ENCODE measurements around the gene KRTCAP2.

Gene KRTCAP2

GRCh38 chr1:155134880-155135414 lies 38.2 kb downstream of the KRTCAP2 start:
- H3K79me2 ChIP-seq (ENCODE audit: low read length), result peaks cover 28% of the 10 kb centered on the region
- H4K20me1 ChIP-seq (ENCODE audit: insufficient read depth, low read length), result no peaks in the 10 kb centered on the region
- peak overlapping the region; percentile 78 for H3K4me3 ChIP-seq (ENCODE audit: low read length)
- H3K9ac ChIP-seq (ENCODE audit: low read length), result peak overlapping the region; percentile 74
- no peaks in the 10 kb centered on the region for H3K9me3 ChIP-seq (replicated peaks; ENCODE audit: insufficient read depth, low read length)
- H3F3A ChIP-seq (ENCODE audit: insufficient read depth, low read length), result peaks cover 28% of the 10 kb centered on the region
- no peak for TF ChIP-seq CTCF (IDR thresholded peaks at IDR 0.05; ENCODE audit: low read length)
- TF ChIP-seq EZH2 (optimal IDR thresholded peaks at IDR 0.05; ENCODE audit: low read depth, low read length), result no peak
- no peak for TF ChIP-seq EZH2phosphoT487 (IDR thresholded peaks at IDR 0.05; ENCODE audit: low read length)
- peak overlapping the region; percentile 93 for H3K4me2 ChIP-seq (ENCODE audit: low read depth, low read length)
- peak; percentile 69 for DNase-seq
- H2AFZ ChIP-seq (ENCODE audit: low read length), result peak overlapping the region; percentile 90
- H3K4me1 ChIP-seq (ENCODE audit: low read length), result peaks cover 22% of the 10 kb centered on the region
- peaks cover 15% of the 10 kb centered on the region for H3K27me3 ChIP-seq (replicated peaks; ENCODE audit: insufficient read depth, low read length)
- peak overlapping the region; percentile 65 for H3K27ac ChIP-seq (ENCODE audit: low read length)
- no peaks in the 10 kb centered on the region for H3K9me2 ChIP-seq (replicated peaks; ENCODE audit: insufficient read depth, low read length)
- no peaks in the 10 kb centered on the region for H3K36me3 ChIP-seq (replicated peaks; ENCODE audit: insufficient read depth, low read length)

- no peaks in the 10 kb centered on the region for H3K9me2 ChIP-seq (replicated peaks; ENCODE audit: insufficient read depth, low read length)
- TF ChIP-seq EZH2 (optimal IDR thresholded peaks at IDR 0.05; ENCODE audit: low read depth, low read length) (no peak), CTCF (IDR thresholded peaks at IDR 0.05; ENCODE audit: low read length) (no peak), EZH2phosphoT487 (IDR thresholded peaks at IDR 0.05; ENCODE audit: low read length) (no peak)
- H3K27me3 ChIP-seq (replicated peaks; ENCODE audit: insufficient read depth, low read length), result peaks cover 21% of the 10 kb centered on the region
- peak overlapping the region; percentile 65; the same call in 1 of the 2 replicates for H3K27ac ChIP-seq (ENCODE audit: low read length)
- peaks cover 22% of the 10 kb centered on the region for H3K79me2 ChIP-seq (ENCODE audit: low read length)
- DNase-seq, result no peak
- H4K20me1 ChIP-seq (ENCODE audit: insufficient read depth, low read length), result no peaks in the 10 kb centered on the region
- H3F3A ChIP-seq (ENCODE audit: insufficient read depth, low read length), result peaks cover 28% of the 10 kb centered on the region
- peaks cover 22% of the 10 kb centered on the region for H3K4me1 ChIP-seq (ENCODE audit: low read length)
- H3K9ac ChIP-seq (ENCODE audit: low read length), result no peak overlapping the region; the same call in 1 of the 2 replicates
- H3K9me3 ChIP-seq (replicated peaks; ENCODE audit: insufficient read depth, low read length), result no peaks in the 10 kb centered on the region
- no peak overlapping the region for H2AFZ ChIP-seq (ENCODE audit: low read length)
- no peak overlapping the region for H3K4me3 ChIP-seq (ENCODE audit: low read length)
- H3K4me2 ChIP-seq (ENCODE audit: low read depth, low read length), result peak overlapping the region; percentile 93
- H3K36me3 ChIP-seq (replicated peaks; ENCODE audit: insufficient read depth, low read length), result no peaks in the 10 kb centered on the region
These were observed 38.8 kb downstream of the KRTCAP2 start for GRCh38 chr1:155134322-155134721.

- no peak overlapping the region for H3K9ac ChIP-seq (ENCODE audit: low read length)
- H3K9me2 ChIP-seq (replicated peaks; ENCODE audit: insufficient read depth, low read length), result no peaks in the 10 kb centered on the region
- no peak for TF ChIP-seq EZH2 (optimal IDR thresholded peaks at IDR 0.05; ENCODE audit: low read depth, low read length)
- TF ChIP-seq CTCF (IDR thresholded peaks at IDR 0.05; ENCODE audit: low read length), result no peak
- TF ChIP-seq EZH2phosphoT487 (IDR thresholded peaks at IDR 0.05; ENCODE audit: low read length), result no peak
- H3K9me3 ChIP-seq (replicated peaks; ENCODE audit: insufficient read depth, low read length), result no peaks in the 10 kb centered on the region
- H3F3A ChIP-seq (ENCODE audit: insufficient read depth, low read length), result peaks cover 28% of the 10 kb centered on the region
- peaks cover 26% of the 10 kb centered on the region for H3K27me3 ChIP-seq (replicated peaks; ENCODE audit: insufficient read depth, low read length)
- H4K20me1 ChIP-seq (ENCODE audit: insufficient read depth, low read length), result no peaks in the 10 kb centered on the region
- no peak overlapping the region for H3K27ac ChIP-seq (ENCODE audit: low read length)
- DNase-seq, result no peak
- peaks cover 20% of the 10 kb centered on the region for H3K4me1 ChIP-seq (ENCODE audit: low read length)
- H2AFZ ChIP-seq (ENCODE audit: low read length), result no peak overlapping the region
- H3K4me2 ChIP-seq (ENCODE audit: low read depth, low read length), result no peak overlapping the region
- no peaks in the 10 kb centered on the region for H3K36me3 ChIP-seq (replicated peaks; ENCODE audit: insufficient read depth, low read length)
- peaks cover 18% of the 10 kb centered on the region for H3K79me2 ChIP-seq (ENCODE audit: low read length)
- H3K4me3 ChIP-seq (ENCODE audit: low read length), result no peak overlapping the region
These were observed 39.3 kb downstream of the KRTCAP2 start for GRCh38 chr1:155133799-155134281.
